H1 (cell line): ENCODE results near the gene RIPOR3. TPM values are rescaled to one million over a fixed set of nuclear protein-coding genes. Genes with fewer than 3 reads are reported as not detected.

Source experiments
- BRCA1 ChIP-seq: IDR thresholded peaks from 2 replicates; pipeline ENCODE4 v1.6.1; 2012; ENCODE audit warnings: low read depth, low read length, improper control_type of control experiment
- CBX8 ChIP-seq: fragments of 300-800, 300-1000 bp; sonication (generic); IDR thresholded peaks from 2 replicates; pipeline ENCODE4 v1.7.1; 2016; ENCODE audit warnings: low read depth, low read length, borderline replicate concordance
- GABPA ChIP-seq: IDR thresholded peaks from 2 replicates; pipeline ENCODE4 v1.6.1; 2011; ENCODE audit warnings: mild to moderate bottlenecking, low read length, moderate library complexity, borderline replicate concordance; ENCODE audit not compliant: insufficient read depth
- polyA plus RNA-seq, 7 experiments: library from polyadenylated mRNA; depleted of rRNA in 3 of 7; stranded (reverse) in 5 of 7; unstranded in 2 of 7; fragments of >200 nt in 5 of 7; fragments of 200-250 nt in 2 of 7; gene quantifications; 1 replicate in 5 of 7; 2 replicates in 1 of 7; 4 replicates in 1 of 7; pipeline versions ENCODE4 v1.2.1 to v1.2.3, GENCODE V29; 2011 to 2013; ENCODE audit warnings: missing spikeins in 2 of 7, mixed read lengths in 2 of 7
- total RNA-seq: library from RNA; stranded (reverse); fragmentation: NEBNext Ultra II Directional; extraction: Animal tissue kit (Norgen Biotek cat#: 25700); gene quantifications from 2 replicates; pipeline ENCODE4 v1.2.1, GENCODE V29; 2021

The RIPOR3 gene
- total and polyA plus RNA-seq, 2 of the 8 experiments (the other 6 are each of a cell fraction or from before 2014, with no cell fraction given), result 3.6 to 4.5 TPM

- no peak for TF ChIP-seq CBX8
- TF ChIP-seq BRCA1, result no peak
- no peak for TF ChIP-seq GABPA
These were observed 33.7 kb upstream of the RIPOR3 start (continued) for GRCh38 chr20:50724851-50725723.
